Measurements from ENCODE around the gene CKS2.

DNA sequence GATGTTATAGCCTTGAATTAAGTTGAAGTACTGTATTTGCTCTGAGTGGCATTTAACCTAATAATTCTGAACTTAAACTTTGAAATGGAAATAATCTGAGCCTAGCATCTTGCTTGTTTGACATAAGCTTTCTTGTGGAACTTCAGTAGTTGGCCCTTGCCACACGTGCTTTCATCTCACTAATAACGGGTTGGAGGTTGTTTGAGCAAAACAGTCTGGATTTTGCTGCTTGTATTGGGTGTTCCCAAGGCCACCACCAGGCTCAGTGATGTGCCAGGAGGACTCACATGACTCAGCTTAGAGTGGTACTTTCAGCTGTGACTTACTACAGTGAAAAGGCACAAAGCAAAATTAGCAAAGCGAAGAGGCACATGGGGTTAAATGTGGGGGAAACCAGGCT, 43.0 kb downstream of the CKS2 start:
- TF ChIP-seq NRF1 (IDR thresholded peaks at IDR 0.05; ENCODE audit: low read depth, low read length) (no peak), POLR2AphosphoS5 (IDR thresholded peaks at IDR 0.05; ENCODE audit: low read depth, low read length) (no peak), JUND (IDR thresholded peaks at IDR 0.05; ENCODE audit: low read length) (no peak), GABPA (IDR thresholded peaks at IDR 0.05; ENCODE audit: borderline replicate concordance, insufficient read depth, low read length) (no peak), POLR2A (IDR thresholded peaks at IDR 0.05; ENCODE audit: control extremely low read depth in 1 of 2, low read depth in 2 of 2, low read length in 2 of 2) (no peak), TEAD4 (IDR thresholded peaks at IDR 0.05; ENCODE audit: low read depth, low read length) (no peak), PHF8 (conservative IDR thresholded peaks at IDR 0.05; ENCODE audit: low read depth, low read length) (no peak), EZH2 (IDR thresholded peaks at IDR 0.05; ENCODE audit: low read depth, low read length, severe bottlenecking) (no peak), RBBP5 (IDR thresholded peaks at IDR 0.05; ENCODE audit: borderline replicate concordance, low read depth, low read length) (no peak), CHD2 (IDR thresholded peaks at IDR 0.05; ENCODE audit: low read length) (no peak)
- TF ChIP-seq, protein P1, sequence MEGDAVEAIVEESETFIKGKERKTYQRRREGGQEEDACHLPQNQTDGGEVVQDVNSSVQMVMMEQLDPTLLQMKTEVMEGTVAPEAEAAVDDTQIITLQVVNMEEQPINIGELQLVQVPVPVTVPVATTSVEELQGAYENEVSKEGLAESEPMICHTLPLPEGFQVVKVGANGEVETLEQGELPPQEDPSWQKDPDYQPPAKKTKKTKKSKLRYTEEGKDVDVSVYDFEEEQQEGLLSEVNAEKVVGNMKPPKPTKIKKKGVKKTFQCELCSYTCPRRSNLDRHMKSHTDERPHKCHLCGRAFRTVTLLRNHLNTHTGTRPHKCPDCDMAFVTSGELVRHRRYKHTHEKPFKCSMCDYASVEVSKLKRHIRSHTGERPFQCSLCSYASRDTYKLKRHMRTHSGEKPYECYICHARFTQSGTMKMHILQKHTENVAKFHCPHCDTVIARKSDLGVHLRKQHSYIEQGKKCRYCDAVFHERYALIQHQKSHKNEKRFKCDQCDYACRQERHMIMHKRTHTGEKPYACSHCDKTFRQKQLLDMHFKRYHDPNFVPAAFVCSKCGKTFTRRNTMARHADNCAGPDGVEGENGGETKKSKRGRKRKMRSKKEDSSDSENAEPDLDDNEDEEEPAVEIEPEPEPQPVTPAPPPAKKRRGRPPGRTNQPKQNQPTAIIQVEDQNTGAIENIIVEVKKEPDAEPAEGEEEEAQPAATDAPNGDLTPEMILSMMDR (IDR thresholded peaks at IDR 0.05; ENCODE audit: control extremely low read depth in 1 of 3, insufficient read depth in 1 of 3, low read depth in 1 of 3, low read length in 3 of 3): no peak
- TF ChIP-seq, protein P2, sequence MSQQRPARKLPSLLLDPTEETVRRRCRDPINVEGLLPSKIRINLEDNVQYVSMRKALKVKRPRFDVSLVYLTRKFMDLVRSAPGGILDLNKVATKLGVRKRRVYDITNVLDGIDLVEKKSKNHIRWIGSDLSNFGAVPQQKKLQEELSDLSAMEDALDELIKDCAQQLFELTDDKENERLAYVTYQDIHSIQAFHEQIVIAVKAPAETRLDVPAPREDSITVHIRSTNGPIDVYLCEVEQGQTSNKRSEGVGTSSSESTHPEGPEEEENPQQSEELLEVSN (IDR thresholded peaks at IDR 0.05): no peak
- TF ChIP-seq, protein P3, sequence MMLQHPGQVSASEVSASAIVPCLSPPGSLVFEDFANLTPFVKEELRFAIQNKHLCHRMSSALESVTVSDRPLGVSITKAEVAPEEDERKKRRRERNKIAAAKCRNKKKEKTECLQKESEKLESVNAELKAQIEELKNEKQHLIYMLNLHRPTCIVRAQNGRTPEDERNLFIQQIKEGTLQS (IDR thresholded peaks at IDR 0.05; ENCODE audit: insufficient read depth, low read depth, low read length): no peak

All from H1 (cell line).